GM06990 (cell line): Measurements from ENCODE around the gene KRT10.

ENCODE experiments used
- DNase-seq: peaks from one replicate; pipeline ENCODE4 v3.0.0-alpha.2; 2011; ENCODE audit not compliant: insufficient read length; ENCODE audit errors: extremely low read depth
- H3K27me3 ChIP-seq: replicated peaks from 2 replicates; pipeline ENCODE4 v1.6.0; 2011; ENCODE audit warnings: low read length; ENCODE audit not compliant: control insufficient read depth, insufficient read depth
- H3K36me3 ChIP-seq: 2 replicates; pipeline ENCODE4 v1.5.1; 2011; ENCODE audit warnings: low read length; ENCODE audit not compliant: control insufficient read depth, insufficient read depth
- H3K4me3 ChIP-seq: replicated peaks from 2 replicates; pipeline ENCODE4 v1.5.1; 2011; ENCODE audit warnings: low read depth, mild to moderate bottlenecking, control low read depth, low read length
- TF ChIP-seq, protein P1 (sequence below): IDR thresholded peaks from 2 replicates; pipeline ENCODE4 v1.5.1; 2011; ENCODE audit warnings: low read length, control low read depth, mild to moderate bottlenecking, inconsistent platforms; ENCODE audit not compliant: insufficient read depth, poor library complexity, severe bottlenecking

Gene KRT10

DNA sequence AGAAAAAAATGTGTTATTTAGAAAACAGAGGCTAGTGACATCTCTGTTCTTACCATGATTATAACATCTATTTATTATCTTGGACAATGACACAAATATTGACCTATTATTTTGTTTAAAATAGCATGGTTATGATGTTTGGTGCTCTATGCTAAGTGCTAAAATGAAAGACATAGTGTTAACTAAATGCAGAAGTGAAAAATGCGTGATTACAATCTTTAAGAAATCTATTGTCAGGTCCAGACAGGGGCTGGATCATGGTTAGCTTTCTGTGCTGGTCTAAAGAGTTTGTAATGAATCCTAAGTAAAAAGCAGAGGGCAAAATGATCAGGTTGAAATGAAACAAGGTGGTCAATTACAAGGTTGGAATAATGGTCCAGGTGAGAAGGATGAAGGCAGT lies 22.0 kb downstream of the KRT10 start:
- peaks cover 3% of the 10 kb centered on the region for H3K27me3 ChIP-seq
- DNase-seq = no peak
- no peak overlapping the region for H3K4me3 ChIP-seq
- no peaks in the 10 kb centered on the region for H3K36me3 ChIP-seq
- TF ChIP-seq, protein P1, sequence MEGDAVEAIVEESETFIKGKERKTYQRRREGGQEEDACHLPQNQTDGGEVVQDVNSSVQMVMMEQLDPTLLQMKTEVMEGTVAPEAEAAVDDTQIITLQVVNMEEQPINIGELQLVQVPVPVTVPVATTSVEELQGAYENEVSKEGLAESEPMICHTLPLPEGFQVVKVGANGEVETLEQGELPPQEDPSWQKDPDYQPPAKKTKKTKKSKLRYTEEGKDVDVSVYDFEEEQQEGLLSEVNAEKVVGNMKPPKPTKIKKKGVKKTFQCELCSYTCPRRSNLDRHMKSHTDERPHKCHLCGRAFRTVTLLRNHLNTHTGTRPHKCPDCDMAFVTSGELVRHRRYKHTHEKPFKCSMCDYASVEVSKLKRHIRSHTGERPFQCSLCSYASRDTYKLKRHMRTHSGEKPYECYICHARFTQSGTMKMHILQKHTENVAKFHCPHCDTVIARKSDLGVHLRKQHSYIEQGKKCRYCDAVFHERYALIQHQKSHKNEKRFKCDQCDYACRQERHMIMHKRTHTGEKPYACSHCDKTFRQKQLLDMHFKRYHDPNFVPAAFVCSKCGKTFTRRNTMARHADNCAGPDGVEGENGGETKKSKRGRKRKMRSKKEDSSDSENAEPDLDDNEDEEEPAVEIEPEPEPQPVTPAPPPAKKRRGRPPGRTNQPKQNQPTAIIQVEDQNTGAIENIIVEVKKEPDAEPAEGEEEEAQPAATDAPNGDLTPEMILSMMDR = no peak

DNA sequence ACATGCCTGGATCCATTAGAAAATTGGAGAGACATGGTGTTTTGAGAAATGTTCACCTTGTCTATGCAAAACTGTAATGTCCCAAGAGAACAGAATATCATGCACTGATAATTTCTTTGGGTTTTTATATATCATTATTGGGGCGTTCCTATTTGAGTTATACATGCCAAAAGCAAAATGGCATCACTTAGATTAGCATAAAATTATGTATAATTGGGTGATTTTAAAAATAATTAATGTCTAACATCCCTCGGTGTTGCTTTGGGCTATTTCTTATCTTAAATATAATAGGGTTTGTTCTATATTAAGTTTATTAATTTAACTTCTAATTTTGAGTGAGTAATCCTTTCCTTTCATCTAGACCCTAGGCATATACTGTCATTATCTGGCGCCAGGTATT lies 22.6 kb downstream of the KRT10 start, which contains the start of gene KRT28:
Gene KRT28, minus strand, starts transcription at position 101 of the 400 bp plus-strand sequence. Its CDS starts 66 bp downstream, at position 35.
- H3K27me3 ChIP-seq = peaks cover 3% of the 10 kb centered on the region
- H3K4me3 ChIP-seq = no peak within 1 kb of the TSS
- H3K36me3 ChIP-seq = no peaks in the 10 kb centered on the region
- TF ChIP-seq, protein P1 = no peak
- no peak for DNase-seq

DNA sequence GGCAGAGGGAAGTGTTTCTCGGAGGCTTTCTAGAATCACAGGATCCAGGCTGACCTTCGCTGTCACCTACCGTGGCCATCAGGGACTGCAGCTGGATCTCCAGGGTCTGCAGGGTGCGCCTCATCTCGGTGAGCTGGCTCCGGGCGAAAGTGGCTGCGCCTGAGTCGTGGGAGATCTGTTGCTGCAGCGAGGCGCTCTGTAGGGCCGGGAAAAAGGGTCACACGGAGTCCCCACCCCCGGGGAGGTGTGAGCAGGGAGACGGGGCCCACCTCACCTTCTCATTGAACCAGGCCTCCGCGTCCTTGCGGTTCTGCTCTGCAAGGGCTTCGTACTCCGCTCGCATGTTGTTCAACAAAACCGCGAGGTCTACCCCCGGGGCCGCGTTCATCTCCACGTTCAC lies 25.6 kb downstream of the KRT10 start:
- Histone ChIP-seq H3K4me3 (no peak overlapping the region), H3K27me3 (peaks cover 3% of the 10 kb centered on the region), H3K36me3 (no peaks in the 10 kb centered on the region)
- DNase-seq = no peak
- TF ChIP-seq, protein P1 = no peak

DNA sequence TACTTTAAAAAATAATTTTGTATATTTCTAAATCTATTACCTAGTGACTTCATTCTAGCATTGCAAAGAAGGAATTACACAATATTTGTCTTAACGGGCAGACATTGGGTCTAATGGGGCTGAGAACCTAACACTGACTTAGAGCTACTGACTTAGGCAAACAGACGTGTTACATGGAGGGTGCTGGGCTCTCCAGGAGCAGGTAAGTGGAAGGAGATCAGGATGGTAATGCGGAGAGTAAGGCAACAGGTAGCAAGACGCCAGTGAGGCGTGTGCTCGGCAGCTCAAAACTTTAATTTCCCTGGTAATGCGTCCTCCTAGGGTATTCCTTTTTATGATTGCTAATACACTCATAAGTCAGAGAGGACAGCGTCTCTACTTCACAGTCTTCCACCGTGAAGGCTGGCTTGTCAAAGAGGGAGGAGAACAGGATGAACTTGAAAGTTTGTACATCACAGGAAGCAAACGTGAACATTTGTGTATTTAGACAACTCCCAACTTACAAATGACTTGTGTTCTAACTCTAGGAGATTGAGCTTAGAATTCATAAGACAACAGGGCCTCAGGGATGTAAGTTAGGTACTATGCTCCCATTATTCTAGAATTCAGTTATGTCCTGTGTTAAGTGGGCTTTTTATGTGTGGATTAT lies 27.3 kb downstream of the KRT10 start:
- no peaks in the 10 kb centered on the region for H3K36me3 ChIP-seq
- TF ChIP-seq, protein P1 = no peak
- no peak overlapping the region for H3K4me3 ChIP-seq
- peaks cover 3% of the 10 kb centered on the region; the same call in 1 of the 2 replicates for H3K27me3 ChIP-seq
- DNase-seq = no peak

DNA sequence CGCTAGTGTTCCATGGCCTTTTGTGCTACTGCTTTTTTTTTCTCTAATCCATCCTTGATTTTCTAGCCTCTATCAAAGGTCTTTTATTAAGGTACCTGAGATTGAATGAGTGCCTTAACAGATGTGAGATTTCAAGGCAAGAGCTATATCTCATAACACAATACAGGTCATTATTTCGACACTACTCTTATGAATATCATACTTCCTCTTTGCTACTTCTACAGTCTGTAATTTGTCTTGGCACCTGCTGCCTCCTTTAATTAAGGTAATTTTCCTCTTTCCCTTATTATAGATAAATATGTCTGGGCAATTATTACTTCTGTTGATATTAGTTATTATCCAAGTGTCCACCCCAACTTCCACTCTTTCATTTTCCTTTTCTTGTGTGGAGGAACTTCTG lies 27.9 kb downstream of the KRT10 start:
- Histone ChIP-seq H3K27me3 (no peaks in the 10 kb centered on the region; the same call in 1 of the 2 replicates), H3K36me3 (no peaks in the 10 kb centered on the region), H3K4me3 (no peak overlapping the region)
- TF ChIP-seq, protein P1 = no peak
- DNase-seq = no peak
